22Rv1 (cell line): ENCODE results near the gene DVL1.

ENCODE experiments used
- CTCF ChIP-seq: fragments of 450-650 bp; IDR thresholded peaks from 2 replicates; pipeline ENCODE4 v1.5.1; 2017; ENCODE audit warnings: mild to moderate bottlenecking
- ZFX ChIP-seq: fragments of 450-650 bp; IDR thresholded peaks from 2 replicates; pipeline ENCODE4 v1.6.1; 2017; ENCODE audit warnings: antibody characterized with exemption, borderline replicate concordance

GRCh38 chr1:1295154-1295923 lies 53.9 kb downstream of the DVL1 start:
- no peak for TF ChIP-seq CTCF
- no peak for TF ChIP-seq ZFX
